GM19023 (cell line): ENCODE results near the gene OR1N1.
"Not testable (repeated sequence)": the region's sequence is repeated elsewhere in the genome, so short reads cannot be mapped to it uniquely, and the experiment has no call there.

Experiments used
- ATAC-seq: cut with Tn5 transposase; IDR thresholded peaks from one replicate; pipeline ENCODE4 v1.9.1; 2021; ENCODE audit warnings: mild to moderate bottlenecking, moderate library complexity; ENCODE audit not compliant: unreplicated experiment

The OR1N1 gene, protein sequence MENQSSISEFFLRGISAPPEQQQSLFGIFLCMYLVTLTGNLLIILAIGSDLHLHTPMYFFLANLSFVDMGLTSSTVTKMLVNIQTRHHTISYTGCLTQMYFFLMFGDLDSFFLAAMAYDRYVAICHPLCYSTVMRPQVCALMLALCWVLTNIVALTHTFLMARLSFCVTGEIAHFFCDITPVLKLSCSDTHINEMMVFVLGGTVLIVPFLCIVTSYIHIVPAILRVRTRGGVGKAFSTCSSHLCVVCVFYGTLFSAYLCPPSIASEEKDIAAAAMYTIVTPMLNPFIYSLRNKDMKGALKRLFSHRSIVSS

DNA sequence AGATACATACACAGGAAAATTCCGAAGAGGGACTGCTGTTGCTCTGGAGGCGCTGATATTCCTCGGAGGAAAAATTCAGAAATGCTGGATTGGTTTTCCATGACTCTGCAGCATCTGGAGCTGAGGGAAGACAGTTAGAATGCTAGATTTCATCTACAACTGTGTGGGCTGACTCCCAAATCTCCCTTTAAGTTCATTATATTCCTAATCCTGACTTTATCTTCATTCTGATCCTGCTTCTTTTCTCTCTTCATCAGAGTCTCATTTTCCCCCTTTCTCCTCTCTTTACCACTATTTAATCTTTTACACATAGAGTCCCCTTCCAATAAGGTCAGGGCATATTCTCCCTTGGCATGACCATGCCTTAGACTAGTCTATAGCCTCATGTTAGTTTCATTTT, at the start of gene OR1N1:
Gene OR1N1, minus strand, starts transcription at position 101 of the 400 bp plus-strand sequence. Its CDS starts 0 bp downstream, at position 101.
- no peak for ATAC-seq

DNA sequence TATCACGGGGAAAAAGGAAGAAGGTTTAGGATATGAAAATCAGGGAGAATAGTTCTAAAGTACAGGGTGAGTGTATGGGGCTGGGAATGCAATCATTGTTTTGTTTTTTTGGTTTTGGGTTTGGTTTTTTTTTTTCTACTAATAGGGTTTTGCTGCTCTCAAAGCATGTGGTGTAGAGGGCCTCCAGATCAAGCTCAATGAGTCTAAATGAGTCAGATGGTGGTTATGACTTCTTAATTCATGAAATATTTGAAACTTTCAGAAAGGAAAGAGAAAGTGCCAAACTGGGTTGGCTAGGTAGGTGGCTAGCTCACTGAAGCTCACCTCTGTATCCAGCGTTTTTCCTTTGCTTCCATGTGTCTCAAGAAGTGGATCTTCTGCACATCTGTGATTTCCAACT, 45.4 kb upstream of the OR1N1 start:
- ATAC-seq: no peak

DNA sequence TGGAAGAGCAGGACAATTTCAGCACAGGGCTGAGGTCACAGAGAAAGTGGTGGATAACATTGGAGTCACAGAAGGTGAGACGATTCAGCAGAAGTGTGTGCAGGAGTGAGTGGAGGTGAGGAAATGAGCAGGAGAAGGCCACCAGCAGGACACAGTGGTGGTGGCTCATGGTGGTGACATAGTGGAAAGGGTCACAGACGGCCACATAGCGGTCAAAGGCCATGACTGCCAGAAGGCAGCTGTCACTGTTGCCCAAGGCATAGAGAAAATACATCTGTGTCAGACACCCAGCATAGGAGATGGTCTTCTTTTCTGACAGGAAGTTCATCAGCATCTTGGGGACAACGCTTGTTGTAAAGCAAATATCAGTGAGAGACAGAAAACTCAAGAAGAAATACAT, 40.8 kb upstream of the OR1N1 start:
- no peak for ATAC-seq

DNA sequence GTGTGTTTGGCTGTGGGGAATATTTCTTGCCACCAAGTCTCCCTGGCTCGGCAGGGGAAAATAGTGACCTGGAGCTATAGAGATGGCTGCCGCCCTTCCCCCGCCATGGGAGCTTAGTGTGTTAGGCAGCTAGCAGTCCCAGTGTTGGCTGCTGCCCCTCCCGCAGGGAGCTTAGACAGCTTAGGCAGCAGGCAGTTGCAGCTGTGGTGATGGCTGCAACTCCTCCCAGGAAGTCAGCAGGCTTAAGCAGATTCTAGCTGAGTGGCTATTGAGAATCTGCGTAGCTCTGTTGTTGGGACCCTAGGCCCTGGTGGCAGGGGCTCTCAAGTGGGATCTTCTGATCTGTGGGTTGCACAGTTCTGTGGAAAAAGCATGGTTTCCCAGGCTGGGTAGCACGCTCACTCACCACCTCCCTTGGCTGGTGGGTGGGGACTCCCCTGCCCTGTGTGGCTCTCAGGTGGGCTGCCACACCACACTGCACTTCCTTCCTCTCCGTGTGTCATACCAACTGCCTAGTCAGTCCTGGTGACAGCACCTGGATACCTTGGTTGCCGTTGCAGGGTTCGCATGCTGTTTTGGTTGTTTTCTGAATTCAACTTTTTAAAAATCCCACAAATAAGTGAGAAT, 35.2 kb upstream of the OR1N1 start:
- ATAC-seq: no peak

DNA sequence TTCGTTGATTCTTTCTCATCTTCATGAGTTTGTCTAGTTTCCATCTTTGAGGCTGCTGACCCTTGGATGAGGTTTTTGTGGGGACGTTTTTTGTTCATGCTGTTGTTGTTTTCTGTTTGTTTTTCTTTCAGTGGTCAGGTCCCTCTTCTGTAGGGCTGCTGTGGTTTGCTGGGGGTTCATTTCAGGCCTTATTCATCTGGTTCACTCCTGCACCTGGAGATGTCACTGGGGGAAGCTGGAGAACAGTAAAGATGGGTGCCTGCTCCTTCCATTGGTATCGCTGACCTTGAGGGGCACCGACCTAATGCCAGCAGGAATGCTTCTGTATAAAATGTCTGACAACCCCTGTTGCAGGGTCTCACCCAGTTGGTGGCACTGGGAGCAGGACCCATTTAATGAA, 34.4 kb upstream of the OR1N1 start:
- no peak for ATAC-seq

DNA sequence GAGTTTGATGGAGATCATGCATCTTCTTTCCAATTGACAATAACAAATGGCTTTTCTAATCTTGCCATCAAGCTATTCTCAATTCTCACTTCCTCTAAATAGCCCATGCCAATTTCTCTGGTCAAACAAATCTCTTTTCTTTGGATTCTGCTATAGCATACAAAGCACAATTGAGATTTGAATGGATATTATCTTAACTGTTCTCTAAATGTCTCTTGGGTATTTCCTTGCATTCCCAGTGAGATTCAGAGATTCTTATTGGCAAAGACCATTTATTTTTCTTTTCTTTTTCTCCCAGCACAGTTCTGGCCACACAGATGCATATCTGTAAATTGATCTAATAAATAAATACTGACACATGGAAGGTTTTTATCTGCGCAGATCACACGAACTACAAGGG, 25.7 kb upstream of the OR1N1 start, which contains the start of gene OR1N2:
Gene OR1N2, plus strand, starts transcription at position 301 of the 400 bp plus-strand sequence. CDS start 100 bp downstream, outside the sequence.
- ATAC-seq: no peak

DNA sequence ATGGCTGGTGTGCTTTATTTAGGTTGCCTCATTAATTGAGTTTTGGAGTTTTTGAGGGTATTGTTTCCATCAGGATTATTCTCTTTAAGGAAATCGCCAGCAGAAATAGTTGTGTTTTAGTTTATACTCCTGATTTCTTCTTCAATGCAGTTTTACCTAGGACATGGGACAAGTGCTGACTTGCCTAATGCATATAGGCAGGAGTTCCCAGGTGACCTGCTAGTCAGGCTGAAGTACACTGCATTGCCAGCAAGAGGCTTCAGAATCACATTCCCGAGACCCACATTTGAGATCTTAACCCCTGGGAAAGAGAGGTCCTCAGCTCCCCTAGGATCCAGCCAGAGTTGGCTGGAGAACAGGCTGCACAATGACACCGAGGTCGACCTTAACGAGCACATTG, 24.3 kb upstream of the OR1N1 start:
- ATAC-seq: no peak

DNA sequence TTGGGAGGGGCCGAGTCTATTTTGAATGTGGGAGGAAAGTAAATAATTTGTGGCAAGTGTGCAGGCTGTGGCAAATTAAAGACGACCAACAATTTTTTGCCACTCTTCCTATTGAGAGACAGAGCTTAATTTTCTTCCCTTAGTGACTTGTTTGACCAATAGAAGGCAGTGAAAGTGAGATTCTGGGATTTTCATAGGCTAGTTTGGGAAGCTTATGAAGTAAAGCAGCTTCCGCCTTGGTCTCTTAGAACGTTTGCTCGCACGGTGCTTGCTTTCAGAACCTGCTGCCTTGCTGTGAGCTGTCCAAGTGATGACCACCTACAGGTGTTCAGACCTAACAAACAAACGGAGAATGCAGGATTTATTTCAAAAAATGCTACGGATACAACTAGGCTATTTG, 19.1 kb upstream of the OR1N1 start:
- ATAC-seq: no peak

DNA sequence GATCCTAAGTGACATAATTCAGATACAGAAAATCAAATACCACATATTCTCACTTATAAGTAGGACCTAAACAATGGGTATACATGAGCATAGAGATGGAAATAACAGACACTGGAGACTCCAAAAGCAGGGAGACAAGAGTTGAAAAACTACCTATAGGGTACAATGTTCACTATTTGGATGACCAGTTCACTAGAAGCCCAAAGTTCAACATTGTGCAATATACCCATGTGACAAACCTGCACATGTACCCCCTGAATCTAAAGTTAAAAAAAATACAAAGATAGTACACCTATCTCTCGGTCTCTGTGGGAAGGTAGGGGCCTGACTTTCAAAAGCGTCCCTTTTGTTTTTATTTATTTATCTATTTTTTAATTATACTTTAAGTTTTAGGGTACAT, 11.7 kb upstream of the OR1N1 start:
- ATAC-seq: no peak

DNA sequence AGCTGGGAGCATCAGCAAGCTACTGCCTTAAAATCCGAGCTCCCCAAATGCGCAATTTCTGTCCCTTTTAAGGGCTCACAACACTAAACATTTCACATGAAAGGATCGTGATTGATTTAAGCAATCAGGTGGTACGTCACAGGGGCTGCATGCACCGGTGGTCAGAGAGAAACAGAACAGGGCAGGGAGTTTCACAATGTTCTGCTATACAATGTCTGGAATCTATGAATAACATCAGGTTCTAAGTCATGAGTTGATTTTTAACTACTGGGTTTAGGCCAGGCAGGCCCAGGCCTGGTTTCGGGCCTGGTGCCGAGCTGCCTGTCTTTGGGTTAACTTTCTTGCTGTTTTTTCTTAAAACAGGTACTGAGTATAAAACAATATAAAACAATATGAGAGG, 10.0 kb upstream of the OR1N1 start:
- not testable (repeated sequence) for ATAC-seq

DNA sequence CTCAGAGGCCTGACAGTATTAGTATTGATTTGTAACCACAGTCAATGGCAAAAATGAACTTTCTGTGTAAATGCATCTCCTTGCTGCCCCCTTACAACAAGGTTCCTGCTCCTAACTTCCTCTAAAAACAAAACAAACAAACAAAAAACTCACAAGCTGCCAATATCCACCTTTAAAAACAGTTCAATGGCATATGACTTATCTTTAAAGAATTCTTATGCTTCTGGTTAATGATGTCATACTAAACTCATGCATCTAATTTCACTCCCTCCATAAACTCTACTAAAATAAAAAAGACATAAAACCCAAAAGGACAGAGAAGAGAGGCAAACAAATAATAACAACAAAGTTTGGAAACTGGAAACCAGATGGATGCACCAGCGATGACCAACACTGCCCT, 9.0 kb upstream of the OR1N1 start:
- no peak for ATAC-seq

DNA sequence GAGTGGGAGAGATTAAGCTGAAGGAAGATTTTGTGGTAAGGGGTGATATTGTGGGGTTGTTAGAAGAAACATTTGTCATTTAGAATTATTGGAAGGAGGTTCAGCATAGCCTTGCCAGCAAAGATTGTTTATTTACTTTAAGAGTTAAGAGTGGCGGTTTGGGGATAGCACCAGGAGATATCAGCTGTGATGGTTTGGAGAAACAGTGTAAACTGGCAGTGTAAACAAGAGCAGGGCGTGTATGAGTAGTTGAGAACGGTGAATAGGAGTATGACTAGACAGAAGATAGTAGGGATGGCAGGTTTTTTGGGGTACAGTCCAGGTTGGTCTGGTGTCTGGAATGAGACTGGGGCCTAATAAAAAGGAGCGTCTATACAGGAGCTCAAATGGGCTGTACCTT, 4.1 kb upstream of the OR1N1 start:
- ATAC-seq: not testable (repeated sequence)

DNA sequence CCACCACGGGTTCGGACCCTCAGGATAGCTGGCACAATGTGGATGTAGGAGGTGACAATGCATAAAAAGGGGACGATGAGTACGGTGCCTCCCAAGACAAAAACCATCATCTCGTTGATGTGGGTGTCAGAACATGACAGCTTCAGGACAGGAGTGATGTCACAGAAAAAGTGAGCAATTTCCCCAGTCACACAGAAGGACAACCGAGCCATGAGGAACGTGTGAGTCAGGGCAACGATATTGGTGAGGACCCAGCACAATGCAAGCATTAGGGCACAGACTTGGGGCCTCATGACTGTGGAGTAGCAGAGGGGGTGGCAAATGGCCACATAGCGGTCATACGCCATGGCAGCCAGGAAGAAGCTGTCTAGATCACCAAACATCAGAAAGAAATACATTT, 491 bp downstream of the OR1N1 start:
- no peak for ATAC-seq

DNA sequence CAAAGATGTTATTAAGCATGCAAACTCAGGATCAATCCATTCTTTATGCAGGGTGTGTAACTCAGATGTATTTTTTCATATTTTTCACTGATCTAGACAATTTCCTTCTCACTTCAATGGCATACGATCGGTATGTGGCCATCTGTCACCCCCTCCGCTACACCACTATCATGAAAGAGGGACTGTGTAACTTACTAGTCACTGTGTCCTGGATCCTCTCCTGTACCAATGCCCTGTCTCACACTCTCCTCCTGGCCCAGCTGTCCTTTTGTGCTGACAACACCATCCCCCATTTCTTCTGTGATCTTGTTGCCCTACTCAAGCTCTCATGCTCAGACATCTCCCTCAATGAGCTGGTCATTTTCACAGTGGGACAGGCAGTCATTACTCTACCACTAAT, 7.7 kb downstream of the OR1N1 start:
- ATAC-seq: no peak

DNA sequence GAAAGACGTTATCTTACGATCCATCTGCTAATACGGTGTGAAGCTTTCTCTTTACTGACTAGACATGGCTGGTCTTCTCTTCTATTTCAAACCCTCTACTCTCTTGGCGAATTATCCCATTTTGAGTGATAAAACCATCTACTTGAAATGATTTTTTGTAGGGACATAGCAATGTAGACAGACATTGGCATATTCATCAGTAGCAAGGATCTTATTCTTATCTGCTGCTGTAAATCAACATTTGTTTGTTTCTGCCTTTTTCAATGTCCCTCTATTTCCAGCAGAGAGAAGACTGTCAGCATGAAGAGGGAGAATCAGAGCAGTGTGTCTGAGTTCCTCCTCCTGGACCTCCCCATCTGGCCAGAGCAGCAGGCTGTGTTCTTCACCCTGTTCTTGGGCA, 8.3 kb downstream of the OR1N1 start, which contains the start of gene OR1J4:
Gene OR1J4, plus strand, starts transcription at position 301 of the 400 bp plus-strand sequence. Its CDS starts 0 bp downstream, at position 301.
- ATAC-seq: no peak

DNA sequence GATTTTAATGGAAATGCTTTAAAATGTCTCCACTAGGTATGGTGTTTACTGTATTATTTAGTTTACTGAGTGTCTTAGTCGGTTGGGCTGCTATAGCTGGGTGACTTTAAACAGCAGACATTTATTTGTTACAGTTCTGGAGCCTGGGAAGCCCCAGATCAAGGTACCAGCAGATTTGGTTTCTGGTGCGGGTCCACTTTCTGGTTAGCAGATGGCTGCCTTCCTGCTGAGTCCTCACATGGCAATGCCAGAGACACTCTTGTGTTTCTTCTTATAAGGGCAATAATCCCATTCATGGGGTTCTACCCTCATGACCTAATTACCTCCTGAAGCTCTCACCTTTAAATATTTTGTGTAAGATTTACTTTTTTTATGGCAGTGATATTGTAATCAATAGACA, 8.9 kb downstream of the OR1N1 start:
- no peak for ATAC-seq

DNA sequence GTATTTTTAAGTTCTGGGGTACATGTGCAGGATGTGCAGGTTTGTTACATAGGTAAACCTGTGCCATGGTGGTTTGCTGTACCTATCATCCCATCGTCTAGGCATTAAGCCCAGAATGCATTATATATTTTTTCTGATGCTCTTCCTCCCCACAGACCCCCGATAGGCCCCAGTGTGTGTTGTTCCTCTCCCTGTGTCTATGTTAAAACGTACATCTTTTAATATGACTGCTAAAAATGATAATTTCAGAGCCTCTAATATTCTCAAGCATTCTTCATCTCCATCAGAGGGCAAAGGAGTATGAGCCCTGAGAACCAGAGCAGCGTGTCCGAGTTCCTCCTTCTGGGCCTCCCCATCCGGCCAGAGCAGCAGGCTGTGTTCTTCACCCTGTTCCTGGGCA, 16.6 kb downstream of the OR1N1 start, which contains the start of gene OR1J2:
Gene OR1J2, plus strand, starts transcription at position 301 of the 400 bp plus-strand sequence. Its CDS starts 0 bp downstream, at position 301.
- ATAC-seq: no peak

DNA sequence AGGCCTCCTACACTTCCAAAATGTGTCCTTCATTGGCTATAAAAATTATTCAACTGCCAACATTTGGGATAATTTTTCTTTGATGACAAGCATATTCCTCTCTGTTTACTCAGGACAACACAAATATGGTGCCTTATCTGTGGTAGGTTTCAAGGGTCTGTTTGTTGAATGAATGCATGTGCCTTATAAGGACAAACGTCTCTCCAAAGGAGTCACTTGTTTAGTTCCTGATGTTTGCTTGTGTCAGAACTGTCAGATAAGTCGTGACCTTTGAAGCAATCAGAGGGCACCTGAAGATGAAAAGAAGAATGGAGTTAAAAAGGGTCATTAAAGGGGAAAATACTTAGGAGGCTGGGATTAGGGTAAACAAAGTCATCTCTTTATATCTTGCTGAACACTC, 20.1 kb downstream of the OR1N1 start:
- no peak for ATAC-seq

DNA sequence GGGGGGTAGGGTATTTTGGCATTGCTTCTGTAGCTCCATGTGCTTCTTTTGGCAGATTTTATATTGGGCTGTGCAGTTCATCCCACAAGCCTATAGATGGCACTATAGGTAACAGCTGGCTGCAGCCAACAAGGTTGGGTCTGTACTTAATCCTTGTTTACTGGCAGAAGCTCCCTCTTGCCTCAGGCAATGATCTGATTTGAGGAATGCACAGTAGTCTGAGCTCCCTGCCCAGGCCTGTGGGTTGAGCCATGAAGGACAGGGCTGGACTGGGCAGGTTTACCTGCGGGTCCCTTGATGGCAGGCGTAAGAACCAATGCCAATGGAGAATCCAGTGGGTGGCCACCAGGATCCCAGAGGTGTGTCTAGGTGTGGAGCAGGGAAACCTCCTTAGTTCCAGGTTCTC, 28.2 kb downstream of the OR1N1 start:
- ATAC-seq: no peak

DNA sequence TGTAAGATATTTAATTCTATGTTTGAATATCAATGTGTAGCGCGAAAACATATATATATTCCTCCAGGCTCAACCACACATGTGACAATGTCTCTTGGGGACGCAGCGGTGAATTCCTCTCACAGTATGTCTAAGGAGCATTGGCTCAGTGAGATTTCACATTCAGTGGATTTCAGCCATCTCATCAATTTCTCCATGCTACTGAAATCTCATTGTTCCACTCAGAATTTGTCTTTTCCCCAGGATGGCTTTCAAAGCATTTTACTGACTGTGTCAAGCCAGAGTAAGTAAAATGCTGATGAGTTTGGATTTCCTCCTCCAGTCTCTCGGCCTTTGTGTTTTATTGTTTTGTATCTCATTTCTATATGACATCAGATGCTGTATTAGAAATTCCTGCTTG, 48.0 kb downstream of the OR1N1 start:
- no peak for ATAC-seq

DNA sequence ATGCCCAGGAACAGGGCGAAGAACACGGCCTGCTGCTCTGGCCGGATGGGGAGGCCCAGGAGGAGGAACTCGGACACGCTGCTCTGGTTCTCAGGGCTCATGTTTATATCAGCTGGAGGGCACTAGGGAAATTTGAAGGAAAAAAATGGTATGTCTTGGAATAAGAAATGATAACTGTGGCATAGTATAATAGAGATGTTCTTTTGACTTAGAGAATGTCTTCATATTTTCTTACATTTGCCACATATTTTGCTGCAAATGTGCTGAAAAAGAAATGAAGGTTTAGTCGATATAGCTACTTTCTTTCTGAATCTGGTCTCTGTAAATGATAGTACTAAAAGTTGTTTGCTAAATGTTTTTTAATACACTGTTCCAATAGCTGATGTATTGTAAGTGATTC, 49.3 kb downstream of the OR1N1 start, which contains the start of gene OR1J1:
Gene OR1J1, minus strand, starts transcription at position 101 of the 400 bp plus-strand sequence. Its CDS starts 0 bp downstream, at position 101.
- ATAC-seq: no peak

DNA sequence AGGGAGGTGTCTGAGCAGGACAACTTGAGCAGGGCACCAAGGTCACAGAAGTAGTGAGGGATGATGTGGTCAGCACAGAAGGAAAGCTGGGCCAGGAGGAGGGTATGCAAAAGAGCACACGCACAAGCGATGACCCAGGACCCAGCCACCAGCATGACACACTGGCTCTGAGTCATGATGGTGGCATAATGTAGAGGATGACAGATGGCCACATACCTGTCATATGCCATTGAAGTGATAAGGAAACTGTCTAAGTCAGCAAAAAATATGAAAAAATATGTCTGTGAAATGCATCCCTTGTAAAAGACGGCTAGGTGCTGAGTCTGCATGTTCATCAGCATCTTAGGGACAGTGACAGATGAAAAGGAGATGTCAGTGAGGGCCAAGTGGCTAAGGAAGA, 49.7 kb downstream of the OR1N1 start:
- ATAC-seq: no peak
